Transverse colon (tissue), 4 donors: ENCODE data around the gene TMEM147. TPM values are rescaled to one million over a fixed set of nuclear protein-coding genes. Genes with fewer than 3 reads are reported as not detected.

Experiments used
- DNase-seq: peaks from one replicate; pipeline ENCODE4 v3.0.0-alpha.2; 2019
- H3K27ac ChIP-seq, 4 donors: fragments of 200-600 bp; sonication (generic); 2 replicates each; pipeline ENCODE4 v1.5.1; 2016 to 2018; ENCODE audit warnings: inconsistent platforms in 4 of 4
- H3K27me3 ChIP-seq: fragments of 200-600 bp; sonication (generic); 2 replicates; pipeline ENCODE4 v1.5.1; 2017; ENCODE audit warnings: inconsistent platforms
- H3K36me3 ChIP-seq, 4 donors: fragments of 200-600 bp; sonication (generic); 2 replicates each; pipeline ENCODE4 v1.5.1; 2017 to 2019; ENCODE audit warnings: inconsistent platforms in 4 of 4
- H3K4me1 ChIP-seq, 4 donors: fragments of 200-600 bp; sonication (generic); 2 replicates each; pipeline ENCODE4 v1.5.1; 2017 to 2020; ENCODE audit warnings: inconsistent platforms in 4 of 4
- H3K4me3 ChIP-seq, 4 donors: fragments of 200-600 bp; sonication (generic); 1 replicate in 1 of 4; 2 replicates in 3 of 4; pipeline versions ENCODE4 v1.5.1 to v1.6.1; 2017 to 2019; ENCODE audit warnings: inconsistent platforms in 4 of 4
- H3K9me3 ChIP-seq, 2 donors: fragments of 200-600 bp; sonication (generic); 2 replicates each; pipeline ENCODE4 v1.5.1; 2017 to 2019; ENCODE audit warnings: inconsistent platforms in 2 of 2
- CTCF ChIP-seq, 5 experiments: fragments of 200-600 bp in 3 of 5; fragments of 450-650 bp in 2 of 5; sonication (generic) in 3 of 5; IDR thresholded peaks; 1 replicate in 2 of 5; 2 replicates in 3 of 5; pipeline ENCODE4 v1.5.1; 2016 to 2017; ENCODE audit warnings: antibody characterized with exemption in 5 of 5, inconsistent platforms in 3 of 5, mild to moderate bottlenecking in 2 of 5, moderate library complexity in 1 of 5
- EP300 ChIP-seq: sonication (generic); formaldehyde crosslinking; IDR thresholded peaks from one replicate; pipeline ENCODE4 v1.6.1; 2017; ENCODE audit warnings: antibody characterized with exemption, low read depth
- POLR2A ChIP-seq: fragments of 450-650 bp; IDR thresholded peaks from one replicate; pipeline ENCODE4 v1.6.1; 2016; ENCODE audit warnings: antibody characterized with exemption, mild to moderate bottlenecking, moderate library complexity
- POLR2AphosphoS5 ChIP-seq, 3 donors: sonication (generic); formaldehyde crosslinking; IDR thresholded peaks; one replicate each; pipeline ENCODE4 v1.6.1; 2016; ENCODE audit warnings: antibody characterized with exemption in 3 of 3
- WGBS, 2 donors: methylation state at CpG; one replicate each; pipeline ENCODE4 v1.1.5; 2018; ENCODE audit warnings: low coverage in 1 of 2; 5-methylcytosine and 5-hydroxymethylcytosine counted together
- in situ Hi-C, 4 donors: fragments of 200-750 bp; cut with MboI; loops; one replicate each; pipeline versions ENCODE4 v1.15.0 to v1.15.1; 2017; ENCODE audit warnings: low sequenced_read_pairs in 3 of 4, low pct_ligation_motif_present in 1 of 4, low pct_unique_long_range_greater_than_20kb in 1 of 4
- intact Hi-C: fragments of 100-400 bp; cut with DNase I; formaldehyde crosslinking; loops from one replicate; pipeline ENCODE4 v1.15.1; 2023; ENCODE audit warnings: low total_unique reads
- total RNA-seq, 4 donors: library from RNA; depleted of rRNA; stranded (reverse); fragments of >200 nt; gene quantifications; one replicate each; pipeline ENCODE4 v1.1.0, GENCODE V29; 2016

Gene TMEM147
- total RNA-seq, 4 donors from 2014 or later, result 29.5 to 77.0 (median 54.0) TPM

- intact Hi-C loops, result loop anchor here (1.0 kb wide), 1 partner anchor 13 kb away; no protein-coding TSS in a partner anchor
- H3K4me3 ChIP-seq, result no peak overlapping the region
- WGBS, 2 donors, result 67 to 77% methylated on average over 4 to 12 of the region's 12 CpGs
- H3K4me1 ChIP-seq, result no peaks in the 10 kb centered on the region
- no peaks in the 10 kb centered on the region for H3K36me3 ChIP-seq
- no peaks in the 10 kb centered on the region for H3K9me3 ChIP-seq
- H3K27me3 ChIP-seq, result peaks cover 18% of the 10 kb centered on the region
- TF ChIP-seq EP300 (no peak), POLR2A (no peak), POLR2AphosphoS5 (IDR thresholded peaks at IDR 0.05) (no peak), CTCF (IDR thresholded peaks at IDR 0.05) (no peak)
- no peak for DNase-seq
- no peak overlapping the region for H3K27ac ChIP-seq
- in situ Hi-C loops, result no loop called here
Observed at GRCh38 chr19:35565016-35565856, 19.8 kb downstream of the TMEM147 start.

GRCh38 chr19:35566738-35567137, 21.3 kb downstream of the TMEM147 start:
- Histone ChIP-seq H3K27me3 (peaks cover 4% of the 10 kb centered on the region), H3K9me3 (no peaks in the 10 kb centered on the region), H3K4me1 (no peaks in the 10 kb centered on the region), H3K27ac (no peak overlapping the region), H3K4me3 (no peak overlapping the region), H3K36me3 (no peaks in the 10 kb centered on the region)
- DNase-seq, result no peak
- WGBS, 2 donors, result 76 to 78% methylated on average over 3 to 7 of the region's 7 CpGs
- intact Hi-C loops, result no loop called here
- no peak for TF ChIP-seq CTCF (IDR thresholded peaks at IDR 0.05)
- no peak for TF ChIP-seq EP300
- TF ChIP-seq POLR2A, result no peak
- no peak for TF ChIP-seq POLR2AphosphoS5 (IDR thresholded peaks at IDR 0.05)
- in situ Hi-C loops, result no loop called here

- no peaks in the 10 kb centered on the region for H3K4me1 ChIP-seq
- in situ Hi-C loops (no loop called here), intact Hi-C loops (no loop called here)
- 20 to 38% methylated on average over 1 to 5 of the region's 5 CpGs for whole genome bisulfite sequencing, 2 donors
- no peak for DNase-seq
- no peak overlapping the region for H3K27ac ChIP-seq
- no peaks in the 10 kb centered on the region for H3K36me3 ChIP-seq
- H3K9me3 ChIP-seq, result no peaks in the 10 kb centered on the region
- TF ChIP-seq CTCF (IDR thresholded peaks at IDR 0.05), result no peak
- TF ChIP-seq POLR2A, result no peak
- TF ChIP-seq POLR2AphosphoS5 (IDR thresholded peaks at IDR 0.05), result no peak
- no peak for TF ChIP-seq EP300
- H3K4me3 ChIP-seq, result no peak overlapping the region
- no peaks in the 10 kb centered on the region for H3K27me3 ChIP-seq
Observed at GRCh38 chr19:35569281-35569781, 23.9 kb downstream of the TMEM147 start.

- peaks cover 10% of the 10 kb centered on the region in 2 donors for H3K9me3 ChIP-seq
- 71% methylated on average over 1 of the region's 1 CpG; no CpG with 5 or more reads in 1 of the 2 donors for WGBS, 2 donors
- in situ Hi-C loops, result no loop called here
- no peak for DNase-seq
- no peaks in the 10 kb centered on the region for H3K4me1 ChIP-seq
- H3K4me3 ChIP-seq, result no peak overlapping the region
- intact Hi-C loops, result no loop called here
- H3K27ac ChIP-seq, result no peak overlapping the region
- TF ChIP-seq CTCF (IDR thresholded peaks at IDR 0.05) (no peak), EP300 (no peak), POLR2A (no peak), POLR2AphosphoS5 (IDR thresholded peaks at IDR 0.05) (no peak)
- H3K36me3 ChIP-seq, result no peaks in the 10 kb centered on the region
- no peaks in the 10 kb centered on the region for H3K27me3 ChIP-seq
Observed at GRCh38 chr19:35571406-35571965, 26.1 kb downstream of the TMEM147 start.
